Left renal pelvis (tissue), 4 donors: Measurements from ENCODE around the gene KANK3. TPM values are rescaled to one million over a fixed set of nuclear protein-coding genes. Genes with fewer than 3 reads are reported as not detected.
"Not testable (repeated sequence)": the region's sequence is repeated elsewhere in the genome, so short reads cannot be mapped to it uniquely, and the experiment has no call there.

ENCODE experiments used
- DNase-seq, 4 donors: peaks; one replicate each; pipeline ENCODE4 v3.0.0-alpha.2; 2013; ENCODE audit warnings: low read depth in 4 of 4, low spot score in 3 of 4
- polyA plus RNA-seq, 4 donors: library from polyadenylated mRNA; unstranded; fragments of 120-200 nt; gene quantifications; one replicate each; pipeline ENCODE4 v1.2.1, GENCODE V29; 2013; ENCODE audit not compliant: insufficient read length in 4 of 4

The KANK3 gene
- polyA plus RNA-seq, 4 donors = 5.1 to 13.6 (median 6.2) TPM

GRCh38 chr19:8320564-8321066, 22.4 kb downstream of the KANK3 start:
- no peak for DNase-seq

- no peak for DNase-seq
Observed at GRCh38 chr19:8319807-8320520, 23.1 kb downstream of the KANK3 start.

- DNase-seq = not testable (repeated sequence)
Observed at GRCh38 chr19:8318835-8319234, 24.2 kb downstream of the KANK3 start.

GRCh38 chr19:8316351-8317125, 26.5 kb downstream of the KANK3 start:
- no peak for DNase-seq

- not testable (repeated sequence) for DNase-seq
Observed at GRCh38 chr19:8314981-8315640, 28.0 kb downstream of the KANK3 start.

- DNase-seq = no peak
Observed at GRCh38 chr19:8311461-8312260, 31.4 kb downstream of the KANK3 start.

- no peak for DNase-seq
Observed at GRCh38 chr19:8310342-8311055, 32.6 kb downstream of the KANK3 start.

GRCh38 chr19:8308891-8309291, 34.2 kb downstream of the KANK3 start:
- no peak for DNase-seq

- peak; percentile 78 to 85 (median 83) for DNase-seq
Observed at GRCh38 chr19:8307965-8308866, 34.8 kb downstream of the KANK3 start, which contains the start of gene CD320. Gene CD320, minus strand, starts transcription at chr19:8308358. Its CDS starts 68 bp downstream, at chr19:8308290.

- no peak for DNase-seq
Observed at GRCh38 chr19:8307400-8307964, 35.6 kb downstream of the KANK3 start.

- no peak for DNase-seq
Observed at GRCh38 chr19:8306235-8307054, 36.6 kb downstream of the KANK3 start.

GRCh38 chr19:8305798-8306197, 37.3 kb downstream of the KANK3 start:
- no peak for DNase-seq

GRCh38 chr19:8304841-8305621, 38.0 kb downstream of the KANK3 start:
- DNase-seq = no peak

- no peak for DNase-seq
Observed at GRCh38 chr19:8302734-8303133, 40.3 kb downstream of the KANK3 start.

- DNase-seq = no peak
Observed at GRCh38 chr19:8302357-8302691, 40.7 kb downstream of the KANK3 start.

GRCh38 chr19:8291337-8291736, 51.7 kb downstream of the KANK3 start:
- not testable (repeated sequence) for DNase-seq

- DNase-seq = not testable (repeated sequence)
Observed at GRCh38 chr19:8276508-8276907, 66.6 kb downstream of the KANK3 start.
